ENCODE data around the gene EHMT1. TPM values are rescaled to one million over a fixed set of nuclear protein-coding genes. Genes with fewer than 3 reads are reported as not detected.

Gene EHMT1
- total and polyA plus RNA-seq, 2 donors (not counting 1 experiment from before 2014, with no cell fraction given), result 101 to 394 TPM

DNA sequence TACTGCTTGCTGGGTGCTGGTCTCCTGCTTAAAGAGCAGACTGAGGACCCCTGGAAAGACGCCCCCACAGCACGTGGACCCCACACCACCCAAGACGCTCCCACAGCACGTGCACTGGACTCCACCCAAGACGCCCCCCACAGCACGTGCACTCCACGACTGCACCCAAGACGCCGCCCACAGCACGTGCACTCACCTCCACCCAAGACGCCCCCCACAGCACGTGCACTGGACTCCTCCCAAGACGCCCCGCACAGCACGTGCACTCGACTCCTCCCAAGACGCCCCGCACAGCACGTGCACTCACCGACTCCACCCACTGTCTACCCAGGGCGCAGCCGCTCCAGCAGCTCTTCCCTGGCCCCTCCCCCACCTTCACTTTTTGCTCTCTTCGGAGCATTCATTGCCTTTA is 50.5 kb downstream of the EHMT1 start:
- peaks cover 41 to 51% of the 10 kb centered on the region in 2 donors for H3K4me1 ChIP-seq (ENCODE audit: control insufficient read depth in 2 of 2, insufficient read depth in 2 of 2, low read length in 2 of 2)
- 95% methylated on average over 22 of the region's 23 CpGs for WGBS (ENCODE audit: insufficient coverage)
- peaks cover 69% of the 10 kb centered on the region for H3K4me1 Mint-ChIP-seq
- H3K9me3 ChIP-seq (ENCODE audit: control extremely low read depth in 1 of 3, control insufficient read depth in 2 of 3, insufficient read depth in 1 of 3, low read length in 2 of 3), result no peaks in the 10 kb centered on the region
- H3K4me3 Mint-ChIP-seq, result no peak overlapping the region
- H3K27me3 Mint-ChIP-seq, result no peaks in the 10 kb centered on the region
- POLR2A ChIA-PET, result no interaction called here
- peak overlapping the region; percentile 18 for H3K27ac Mint-ChIP-seq
- no peaks in the 10 kb centered on the region for H3K27me3 ChIP-seq (replicated peaks in 1 of 4; ENCODE audit: control extremely low read depth in 1 of 4, control insufficient read depth in 3 of 4, insufficient read depth in 4 of 4, low read length in 3 of 4)
- no peak overlapping the region for H3K4me2 ChIP-seq (replicated peaks; ENCODE audit: low read depth, low read length, poor library complexity, severe bottlenecking)
- no peak overlapping the region for H3K4me3 ChIP-seq (ENCODE audit: control extremely low read depth in 1 of 5, extremely low read depth in 1 of 5, insufficient read depth in 1 of 5, low read depth in 2 of 5, low read length in 4 of 5)
- peaks cover 80% of the 10 kb centered on the region for H4K20me1 ChIP-seq (ENCODE audit: control insufficient read depth, insufficient read depth, low read length, poor library complexity, severe bottlenecking)
- intact Hi-C loops (cut with micrococcal nuclease), result no loop called here
- H3K36me3 ChIP-seq (replicated peaks in 1 of 2; ENCODE audit: control extremely low read depth in 1 of 2, control insufficient read depth in 1 of 2, extremely low read depth in 1 of 2, insufficient read depth in 2 of 2, low read length in 1 of 2), result peaks cover 0 to 20% of the 10 kb centered on the region in 2 experiments
- H3K9me3 Mint-ChIP-seq (ENCODE audit: insufficient read depth), result no peaks in the 10 kb centered on the region
- no peak overlapping the region for H3K9ac ChIP-seq (ENCODE audit: low read length)
- CTCF ChIA-PET, result interaction anchor here (2.5 kb wide), 1 partner anchor 103 kb away, joined by 16 read pairs; no protein-coding TSS in a partner anchor
- no peak for TF ChIP-seq EZH2 (IDR thresholded peaks at IDR 0.05; ENCODE audit: borderline replicate concordance, insufficient read depth, low read depth, low read length, poor library complexity, severe bottlenecking)
- TF ChIP-seq, protein P1, sequence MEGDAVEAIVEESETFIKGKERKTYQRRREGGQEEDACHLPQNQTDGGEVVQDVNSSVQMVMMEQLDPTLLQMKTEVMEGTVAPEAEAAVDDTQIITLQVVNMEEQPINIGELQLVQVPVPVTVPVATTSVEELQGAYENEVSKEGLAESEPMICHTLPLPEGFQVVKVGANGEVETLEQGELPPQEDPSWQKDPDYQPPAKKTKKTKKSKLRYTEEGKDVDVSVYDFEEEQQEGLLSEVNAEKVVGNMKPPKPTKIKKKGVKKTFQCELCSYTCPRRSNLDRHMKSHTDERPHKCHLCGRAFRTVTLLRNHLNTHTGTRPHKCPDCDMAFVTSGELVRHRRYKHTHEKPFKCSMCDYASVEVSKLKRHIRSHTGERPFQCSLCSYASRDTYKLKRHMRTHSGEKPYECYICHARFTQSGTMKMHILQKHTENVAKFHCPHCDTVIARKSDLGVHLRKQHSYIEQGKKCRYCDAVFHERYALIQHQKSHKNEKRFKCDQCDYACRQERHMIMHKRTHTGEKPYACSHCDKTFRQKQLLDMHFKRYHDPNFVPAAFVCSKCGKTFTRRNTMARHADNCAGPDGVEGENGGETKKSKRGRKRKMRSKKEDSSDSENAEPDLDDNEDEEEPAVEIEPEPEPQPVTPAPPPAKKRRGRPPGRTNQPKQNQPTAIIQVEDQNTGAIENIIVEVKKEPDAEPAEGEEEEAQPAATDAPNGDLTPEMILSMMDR (IDR thresholded peaks at IDR 0.05), result no peak
- H3K79me2 ChIP-seq (ENCODE audit: control insufficient read depth, insufficient read depth, low read length), result peaks cover 97% of the 10 kb centered on the region
- H2AFZ ChIP-seq (ENCODE audit: insufficient read depth, low read depth, low read length, poor library complexity, severe bottlenecking), result no peak overlapping the region
- peak; percentile 47 for DNase-seq
- no peak for ATAC-seq (ENCODE audit: low read depth)
- no peak overlapping the region for H3K27ac ChIP-seq (ENCODE audit: low read length in 2 of 2)

DNA sequence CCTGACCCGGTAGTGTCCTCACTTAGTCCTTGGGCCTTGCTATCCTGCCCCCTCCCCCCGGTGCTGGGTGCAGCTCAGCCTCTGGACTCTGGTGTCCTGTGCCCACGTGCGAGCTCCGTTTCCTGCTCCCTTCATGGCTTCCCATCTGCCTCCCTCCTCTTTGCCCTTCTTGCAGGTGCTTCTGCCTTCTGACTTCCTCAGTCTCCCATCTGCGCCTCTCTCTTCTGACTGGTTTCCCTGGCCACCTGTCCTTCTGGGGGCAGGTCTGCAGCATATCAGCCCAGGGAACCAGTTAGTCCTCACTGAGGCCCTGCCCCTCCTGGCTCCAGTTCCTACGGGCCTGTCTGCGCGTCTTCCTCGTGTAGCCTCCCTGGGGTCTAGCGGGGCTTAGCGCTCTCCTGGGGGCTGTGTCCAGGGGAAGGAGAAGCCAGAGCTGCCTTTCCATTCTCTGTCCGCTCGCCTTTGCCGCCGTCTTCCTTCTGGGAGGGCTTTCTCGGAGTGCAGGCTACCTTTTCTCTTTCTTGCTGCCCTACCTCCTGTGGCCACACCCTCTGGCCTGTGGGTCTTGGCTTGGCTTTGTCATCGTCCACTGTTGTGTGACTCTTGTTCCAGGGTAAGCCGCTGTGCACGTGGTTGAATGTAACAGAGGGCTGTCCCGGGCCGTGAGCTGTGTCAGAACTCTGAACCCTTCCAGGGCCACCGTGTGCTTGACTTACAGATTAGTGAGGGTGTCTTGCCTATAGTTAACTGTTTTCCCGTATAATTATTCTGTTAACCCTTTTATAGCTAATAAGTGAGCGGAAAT is 51.8 kb downstream of the EHMT1 start:
- Histone ChIP-seq H3K4me1 (ENCODE audit: control insufficient read depth in 2 of 2, insufficient read depth in 2 of 2, low read length in 2 of 2) (peaks cover 41 to 50% of the 10 kb centered on the region in 2 donors), H3K79me2 (ENCODE audit: control insufficient read depth, insufficient read depth, low read length) (peaks cover 93% of the 10 kb centered on the region), H3K27ac (ENCODE audit: low read length in 2 of 2) (peak overlapping the region in 1 of 2 donors; percentile 20), H2AFZ (ENCODE audit: insufficient read depth, low read depth, low read length, poor library complexity, severe bottlenecking) (no peak overlapping the region), H3K9me3 (ENCODE audit: control extremely low read depth in 1 of 3, control insufficient read depth in 2 of 3, insufficient read depth in 1 of 3, low read length in 2 of 3) (no peaks in the 10 kb centered on the region), H3K4me3 (ENCODE audit: control extremely low read depth in 1 of 5, extremely low read depth in 1 of 5, insufficient read depth in 1 of 5, low read depth in 2 of 5, low read length in 4 of 5) (no peak overlapping the region), H3K36me3 (replicated peaks in 1 of 2; ENCODE audit: control extremely low read depth in 1 of 2, control insufficient read depth in 1 of 2, extremely low read depth in 1 of 2, insufficient read depth in 2 of 2, low read length in 1 of 2) (peaks cover 0 to 13% of the 10 kb centered on the region in 2 experiments), H3K27me3 (replicated peaks in 1 of 4; ENCODE audit: control extremely low read depth in 1 of 4, control insufficient read depth in 3 of 4, insufficient read depth in 4 of 4, low read length in 3 of 4) (no peaks in the 10 kb centered on the region), H3K9ac (ENCODE audit: low read length) (no peak overlapping the region), H4K20me1 (ENCODE audit: control insufficient read depth, insufficient read depth, low read length, poor library complexity, severe bottlenecking) (peaks cover 66% of the 10 kb centered on the region), H3K4me2 (replicated peaks; ENCODE audit: low read depth, low read length, poor library complexity, severe bottlenecking) (no peak overlapping the region)
- WGBS (ENCODE audit: insufficient coverage), result 81% methylated on average over 17 of the region's 25 CpGs
- ChIA-PET POLR2A (no interaction called here), CTCF (interaction anchor here (0.7 to 2.5 kb wide), 6 partner anchors 12 to 102 kb away, joined by 3 to 16 read pairs (median 4); no protein-coding TSS in a partner anchor)
- Mint-ChIP-seq H3K27me3 (no peaks in the 10 kb centered on the region), H3K9me3 (ENCODE audit: insufficient read depth) (no peaks in the 10 kb centered on the region), H3K4me1 (peaks cover 71% of the 10 kb centered on the region), H3K4me3 (no peak overlapping the region), H3K27ac (peak overlapping the region; percentile 67)
- TF ChIP-seq EZH2 (IDR thresholded peaks at IDR 0.05; ENCODE audit: borderline replicate concordance, insufficient read depth, low read depth, low read length, poor library complexity, severe bottlenecking), result no peak
- TF ChIP-seq, protein P1 (IDR thresholded peaks at IDR 0.05), result no peak
- ATAC-seq (ENCODE audit: low read depth), result no peak
- intact Hi-C loops (cut with micrococcal nuclease), result no loop called here
- no peak for DNase-seq
